Epithelial cell of proximal tubule (primary cell): ENCODE data around the gene NKAIN2. TPM values are rescaled to one million over a fixed set of nuclear protein-coding genes. Genes with fewer than 3 reads are reported as not detected.

Experiments used
- DNase-seq: peaks from one replicate; pipeline ENCODE4 v3.0.0-alpha.2; 2011; ENCODE audit warnings: low read depth
- H3K4me3 ChIP-seq: 2 replicates; pipeline ENCODE4 v1.5.1; 2011; ENCODE audit warnings: low read depth, mild to moderate bottlenecking, low read length
- CTCF ChIP-seq: conservative IDR thresholded peaks from 2 replicates; pipeline ENCODE4 v1.5.1; 2012; ENCODE audit warnings: low read depth, mild to moderate bottlenecking, low read length
- total RNA-seq: library from RNA; depleted of rRNA; stranded (reverse); fragments of >200 nt; gene quantifications from 2 replicates; pipeline ENCODE4 v1.2.3, GENCODE V29; 2015

NKAIN2 gene
- total RNA-seq, 1 donor from 2014 or later: under 0.01 TPM

- DNase-seq: no peak
- no peak overlapping the region for H3K4me3 ChIP-seq
- no peak for TF ChIP-seq CTCF
Measured at GRCh38 chr6:124872361-124873065, 1068.8 kb downstream of the NKAIN2 start.

GRCh38 chr6:124873066-124873410 is 1069.4 kb downstream of the NKAIN2 start:
- no peak overlapping the region for H3K4me3 ChIP-seq
- TF ChIP-seq CTCF: no peak
- DNase-seq: no peak

Other genes starting within 250 kb of the NKAIN2 start
- gene TRDN, start 166.9 kb upstream of the NKAIN2 start, total RNA-seq: not detected in 2 replicates